Mammary epithelial cell (primary cell): Measurements from ENCODE around the gene ZNF487.

Experiments
- CTCF ChIP-seq, 2 donors: IDR thresholded peaks in 1 of 2; conservative IDR thresholded peaks in 1 of 2; 2 replicates each; pipeline ENCODE4 v1.5.1; 2011 to 2012; ENCODE audit warnings: inconsistent platforms in 2 of 2, low read length in 2 of 2, mild to moderate bottlenecking in 2 of 2, control low read depth in 1 of 2, low read depth in 1 of 2; ENCODE audit not compliant: insufficient read depth in 1 of 2; ENCODE audit errors: extremely low read depth in 1 of 2
- EZH2 ChIP-seq: IDR thresholded peaks from 2 replicates; pipeline ENCODE4 v1.6.1; 2012; ENCODE audit warnings: low read length, inconsistent platforms, borderline replicate concordance

GRCh38 chr10:43402176-43402575 is 34.7 kb upstream of the ZNF487 start:
- TF ChIP-seq CTCF (conservative IDR thresholded peaks at IDR 0.05 in 1 of 2, IDR thresholded peaks at IDR 0.05 in 1 of 2; ENCODE audit: extremely low read depth in 1 of 2, insufficient read depth in 1 of 2, low read depth in 1 of 2, low read length in 2 of 2) (no peak), EZH2 (no peak)
